ENCODE data around the gene CEP55.

DNA sequence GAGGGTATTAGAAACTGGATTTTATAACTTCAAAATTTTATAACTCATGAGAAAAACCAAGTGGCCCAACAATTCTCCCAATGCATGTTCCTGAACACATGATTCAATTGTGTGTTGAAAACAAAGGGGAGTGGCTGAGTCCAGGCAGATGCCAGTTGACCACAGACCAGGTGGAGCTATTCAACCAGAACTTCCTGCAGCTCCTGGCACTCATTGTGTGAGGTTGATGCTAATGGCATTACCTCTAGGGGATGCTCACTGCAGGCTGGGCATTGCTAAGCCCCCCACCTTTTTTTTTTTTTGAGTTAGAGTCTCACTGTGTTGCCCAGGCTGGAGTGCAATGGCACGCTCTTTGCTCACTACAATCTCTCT, 34.6 kb upstream of the CEP55 start:
- TF ChIP-seq, protein P1, sequence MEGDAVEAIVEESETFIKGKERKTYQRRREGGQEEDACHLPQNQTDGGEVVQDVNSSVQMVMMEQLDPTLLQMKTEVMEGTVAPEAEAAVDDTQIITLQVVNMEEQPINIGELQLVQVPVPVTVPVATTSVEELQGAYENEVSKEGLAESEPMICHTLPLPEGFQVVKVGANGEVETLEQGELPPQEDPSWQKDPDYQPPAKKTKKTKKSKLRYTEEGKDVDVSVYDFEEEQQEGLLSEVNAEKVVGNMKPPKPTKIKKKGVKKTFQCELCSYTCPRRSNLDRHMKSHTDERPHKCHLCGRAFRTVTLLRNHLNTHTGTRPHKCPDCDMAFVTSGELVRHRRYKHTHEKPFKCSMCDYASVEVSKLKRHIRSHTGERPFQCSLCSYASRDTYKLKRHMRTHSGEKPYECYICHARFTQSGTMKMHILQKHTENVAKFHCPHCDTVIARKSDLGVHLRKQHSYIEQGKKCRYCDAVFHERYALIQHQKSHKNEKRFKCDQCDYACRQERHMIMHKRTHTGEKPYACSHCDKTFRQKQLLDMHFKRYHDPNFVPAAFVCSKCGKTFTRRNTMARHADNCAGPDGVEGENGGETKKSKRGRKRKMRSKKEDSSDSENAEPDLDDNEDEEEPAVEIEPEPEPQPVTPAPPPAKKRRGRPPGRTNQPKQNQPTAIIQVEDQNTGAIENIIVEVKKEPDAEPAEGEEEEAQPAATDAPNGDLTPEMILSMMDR (IDR thresholded peaks at IDR 0.05; ENCODE audit: insufficient read depth, low read length) = no peak
- no peak for TF ChIP-seq POLR2AphosphoS5 (IDR thresholded peaks at IDR 0.05; ENCODE audit: low read depth)
- no peak for TF ChIP-seq GABPA (IDR thresholded peaks at IDR 0.05; ENCODE audit: low read depth)
- no peak for TF ChIP-seq REST (IDR thresholded peaks at IDR 0.05; ENCODE audit: insufficient replicate concordance, low read depth)
- TF ChIP-seq SPI1 (IDR thresholded peaks at IDR 0.05; ENCODE audit: borderline replicate concordance, low read depth) = no peak

Measured in HL-60 (cell line).